ENCODE measurements around the gene TUBGCP6. TPM values are rescaled to one million over a fixed set of nuclear protein-coding genes. Genes with fewer than 3 reads are reported as not detected.

TUBGCP6 gene
- total RNA-seq, 2 donors from 2014 or later = 64.9 to 69.7 TPM

GRCh38 chr22:50264104-50264745 lies 19.4 kb upstream of the TUBGCP6 start:
- Mint-ChIP-seq H3K27ac (no peak overlapping the region), H3K4me1 (ENCODE audit: low read depth) (peaks cover 20% of the 10 kb centered on the region), H3K4me3 (no peak overlapping the region), H3K9me3 (no peaks in the 10 kb centered on the region), H3K36me3 (ENCODE audit: insufficient read depth in 2 of 2) (no peaks in the 10 kb centered on the region), H3K27me3 (ENCODE audit: low read depth) (peaks cover 11% of the 10 kb centered on the region)
- no peak for DNase-seq
- no peak for ATAC-seq (replicated peaks in 1 of 2)

- Mint-ChIP-seq H3K36me3 (ENCODE audit: insufficient read depth in 2 of 2) (no peaks in the 10 kb centered on the region), H3K27me3 (ENCODE audit: low read depth) (peaks cover 11% of the 10 kb centered on the region), H3K4me1 (ENCODE audit: low read depth) (peaks cover 10% of the 10 kb centered on the region), H3K4me3 (no peak overlapping the region), H3K27ac (no peak overlapping the region), H3K9me3 (no peaks in the 10 kb centered on the region)
- ATAC-seq (replicated peaks in 1 of 2) = no peak
- no peak for DNase-seq
Observed at GRCh38 chr22:50262973-50263617, 18.3 kb upstream of the TUBGCP6 start.

- Mint-ChIP-seq H3K27me3 (ENCODE audit: low read depth) (peaks cover 11% of the 10 kb centered on the region), H3K4me1 (ENCODE audit: low read depth) (peaks cover 8% of the 10 kb centered on the region), H3K36me3 (ENCODE audit: insufficient read depth in 2 of 2) (no peaks in the 10 kb centered on the region), H3K27ac (no peak overlapping the region), H3K4me3 (peak overlapping the region; percentile 62 to 72), H3K9me3 (no peaks in the 10 kb centered on the region)
- DNase-seq = no peak
- peak in 1 of 2 donors; percentile 24 for ATAC-seq (replicated peaks in 1 of 2)
Observed at GRCh38 chr22:50262460-50262911, 17.7 kb upstream of the TUBGCP6 start.

GRCh38 chr22:50261615-50262459 lies 17.0 kb upstream of the TUBGCP6 start, which contains the start of gene MAPK12:
Gene MAPK12 (minus strand): TSS chr22:50261683. CDS start chr22:50261509, 174 bp downstream.
- peak; percentile 23 to 35 for ATAC-seq (replicated peaks in 1 of 2)
- peak within 1 kb of the TSS; percentile 62 to 72 for H3K4me3 Mint-ChIP-seq
- H3K36me3 Mint-ChIP-seq (ENCODE audit: insufficient read depth in 2 of 2) = no peaks in the 10 kb centered on the region
- no peak within 1 kb of the TSS for H3K27ac Mint-ChIP-seq
- no peaks in the 10 kb centered on the region for H3K9me3 Mint-ChIP-seq
- no peak for DNase-seq
- H3K4me1 Mint-ChIP-seq (ENCODE audit: low read depth) = peaks cover 8% of the 10 kb centered on the region
- H3K27me3 Mint-ChIP-seq (ENCODE audit: low read depth) = peaks cover 11% of the 10 kb centered on the region

GRCh38 chr22:50260801-50261614 lies 16.2 kb upstream of the TUBGCP6 start:
- Mint-ChIP-seq H3K4me3 (peak overlapping the region; percentile 40 to 43), H3K9me3 (no peaks in the 10 kb centered on the region), H3K4me1 (ENCODE audit: low read depth) (peaks cover 8% of the 10 kb centered on the region), H3K27ac (no peak overlapping the region), H3K27me3 (ENCODE audit: low read depth) (peaks cover 11% of the 10 kb centered on the region), H3K36me3 (ENCODE audit: insufficient read depth in 2 of 2) (no peaks in the 10 kb centered on the region)
- DNase-seq = peak; percentile 43 to 48
- ATAC-seq (replicated peaks in 1 of 2) = peak; percentile 51 to 56

GRCh38 chr22:50260434-50260800 lies 15.6 kb upstream of the TUBGCP6 start:
- H3K27me3 Mint-ChIP-seq (ENCODE audit: low read depth) = peaks cover 11% of the 10 kb centered on the region
- no peak for ATAC-seq (replicated peaks in 1 of 2)
- no peaks in the 10 kb centered on the region for H3K9me3 Mint-ChIP-seq

GRCh38 chr22:50259302-50259701 lies 14.5 kb upstream of the TUBGCP6 start:
- Mint-ChIP-seq H3K27me3 (ENCODE audit: low read depth) (peaks cover 11% of the 10 kb centered on the region), H3K4me1 (ENCODE audit: low read depth) (peaks cover 8% of the 10 kb centered on the region), H3K36me3 (ENCODE audit: insufficient read depth in 2 of 2) (no peaks in the 10 kb centered on the region), H3K4me3 (peak overlapping the region; percentile 46 to 50), H3K9me3 (no peaks in the 10 kb centered on the region), H3K27ac (no peak overlapping the region)
- DNase-seq (no peak), ATAC-seq (replicated peaks in 1 of 2) (no peak)

More at GRCh38 chr22:50260434-50260800, 15.6 kb upstream of the TUBGCP6 start:
- no peak overlapping the region for H3K27ac Mint-ChIP-seq
- no peak for DNase-seq
- peaks cover 8% of the 10 kb centered on the region for H3K4me1 Mint-ChIP-seq (ENCODE audit: low read depth)
- peak overlapping the region; percentile 40 to 43 for H3K4me3 Mint-ChIP-seq
- no peaks in the 10 kb centered on the region for H3K36me3 Mint-ChIP-seq (ENCODE audit: insufficient read depth in 2 of 2)

- peaks cover 11% of the 10 kb centered on the region for H3K27me3 Mint-ChIP-seq (ENCODE audit: low read depth)
- peaks cover 8% of the 10 kb centered on the region for H3K4me1 Mint-ChIP-seq (ENCODE audit: low read depth)
- ATAC-seq (replicated peaks in 1 of 2) (no peak), DNase-seq (no peak)
- no peaks in the 10 kb centered on the region for H3K36me3 Mint-ChIP-seq (ENCODE audit: insufficient read depth in 2 of 2)
- H3K9me3 Mint-ChIP-seq = no peaks in the 10 kb centered on the region
- H3K4me3 Mint-ChIP-seq = peak overlapping the region in 1 of 2 donors; percentile 17
- H3K27ac Mint-ChIP-seq = no peak overlapping the region
Observed at GRCh38 chr22:50258361-50259292, 13.8 kb upstream of the TUBGCP6 start.

GRCh38 chr22:50257451-50258360 lies 12.9 kb upstream of the TUBGCP6 start:
- H3K36me3 Mint-ChIP-seq (ENCODE audit: insufficient read depth in 2 of 2) = no peaks in the 10 kb centered on the region
- H3K27ac Mint-ChIP-seq = no peak overlapping the region
- H3K27me3 Mint-ChIP-seq (ENCODE audit: low read depth) = peaks cover 10% of the 10 kb centered on the region
- DNase-seq = no peak
- ATAC-seq (replicated peaks in 1 of 2) = no peak
- no peaks in the 10 kb centered on the region for H3K9me3 Mint-ChIP-seq
- no peak overlapping the region for H3K4me3 Mint-ChIP-seq
- H3K4me1 Mint-ChIP-seq (ENCODE audit: low read depth) = peaks cover 7% of the 10 kb centered on the region

GRCh38 chr22:50257041-50257440 lies 12.2 kb upstream of the TUBGCP6 start:
- ATAC-seq (replicated peaks in 1 of 2) = no peak
- Mint-ChIP-seq H3K36me3 (ENCODE audit: insufficient read depth in 2 of 2) (no peaks in the 10 kb centered on the region), H3K27me3 (ENCODE audit: low read depth) (peaks cover 3% of the 10 kb centered on the region), H3K27ac (no peak overlapping the region), H3K9me3 (no peaks in the 10 kb centered on the region), H3K4me1 (ENCODE audit: low read depth) (peaks cover under 1% of the 10 kb centered on the region), H3K4me3 (no peak overlapping the region)
- DNase-seq = no peak

- H3K27me3 Mint-ChIP-seq (ENCODE audit: low read depth) = no peaks in the 10 kb centered on the region
- ATAC-seq (replicated peaks in 1 of 2) (no peak), DNase-seq (no peak)
- H3K27ac Mint-ChIP-seq = no peak overlapping the region
- H3K36me3 Mint-ChIP-seq (ENCODE audit: insufficient read depth in 2 of 2) = no peaks in the 10 kb centered on the region
- H3K9me3 Mint-ChIP-seq = no peaks in the 10 kb centered on the region
- H3K4me1 Mint-ChIP-seq (ENCODE audit: low read depth) = no peaks in the 10 kb centered on the region
- no peak overlapping the region for H3K4me3 Mint-ChIP-seq
Observed at GRCh38 chr22:50256258-50256862, 11.5 kb upstream of the TUBGCP6 start.
